Right lobe of liver (tissue), 6 donors: Measurements from ENCODE around the gene WNT3. TPM values are rescaled to one million over a fixed set of nuclear protein-coding genes. Genes with fewer than 3 reads are reported as not detected.
"Not testable (repeated sequence)": the region's sequence is repeated elsewhere in the genome, so short reads cannot be mapped to it uniquely, and the experiment has no call there.

Experiments used
- ATAC-seq, 4 donors: fragments of 200-7000 bp; cut with Tn5 transposase; one replicate each; pipeline ENCODE4 v1.9.1; 2020; ENCODE audit warnings: mild to moderate bottlenecking in 4 of 4, moderate library complexity in 4 of 4
- DNase-seq, 3 donors: peaks; one replicate each; pipeline ENCODE4 v3.0.0-alpha.2; 2020
- H3K27ac ChIP-seq, 3 donors: fragments of 200-600 bp; one replicate each; pipeline ENCODE4 v1.8.0; 2022
- H3K27me3 ChIP-seq, 2 donors: fragments of 200-600 bp; one replicate each; pipeline ENCODE4 v1.8.0; 2022
- H3K36me3 ChIP-seq, 4 donors: fragments of 200-600 bp; sonication (generic) in 1 of 4; one replicate each; pipeline versions ENCODE4 v1.5.1 to v1.8.0; 2017 to 2022; ENCODE audit warnings: control low read depth in 1 of 4
- H3K4me1 ChIP-seq, 4 donors: fragments of 200-600 bp; sonication (generic) in 1 of 4; one replicate each; pipeline versions ENCODE4 v1.5.1 to v1.8.0; 2017 to 2022; ENCODE audit warnings: control low read depth in 1 of 4
- H3K4me3 ChIP-seq, 3 donors: fragments of 200-600 bp; one replicate each; pipeline ENCODE4 v1.8.0; 2022
- H3K9me3 ChIP-seq, 4 donors: fragments of 200-600 bp; sonication (generic) in 1 of 4; one replicate each; pipeline versions ENCODE4 v1.5.1 to v1.8.0; 2017 to 2022; ENCODE audit warnings: control low read depth in 1 of 4
- POLR2A ChIP-seq: fragments of 450-650 bp; IDR thresholded peaks from one replicate; pipeline ENCODE4 v1.6.1; 2017; ENCODE audit warnings: antibody characterized with exemption, mild to moderate bottlenecking
- WGBS: methylation state at CpG from one replicate; pipeline ENCODE4 v1.1.6; 2018; ENCODE audit warnings: low coverage, low lambda C conversion rate; ENCODE audit not compliant: insufficient coverage; ENCODE audit errors: missing lambda C conversion rate; 5-methylcytosine and 5-hydroxymethylcytosine counted together
- intact Hi-C, 2 donors: fragments of 100-400 bp; cut with DNase I; formaldehyde crosslinking; loops; one replicate each; pipeline versions ENCODE4 v1.11.2 to v1.14.1; 2022
- total RNA-seq, 6 experiments: library from RNA; depleted of rRNA in 2 of 6; stranded (reverse); fragments of >200 nt in 2 of 6; fragmentation: NEBNext Ultra II Directional in 3 of 6; extraction: Animal tissue kit (Norgen Biotek cat#: 25700) in 3 of 6; gene quantifications; one replicate each; pipeline versions ENCODE4 v1.1.0 to v1.2.4, GENCODE V29; 2016 to 2023
- TF ChIP-seq, protein P1 (sequence below), 4 donors: fragments of 200-600 bp in 3 of 4; fragments of 450-650 bp in 1 of 4; IDR thresholded peaks; one replicate each; pipeline versions ENCODE4 v1.5.1 to v1.8.0; 2016 to 2022; ENCODE audit warnings: antibody characterized with exemption in 4 of 4, mild to moderate bottlenecking in 2 of 4
- donor health status: DM: no; HTN: yes; CAD: no.
- donor health status: DM: no; HTN: no; CAD: no.
- donor health status: DM: no; HTN: no; CAD: no.
- donor health status: DM: no; HTN: yes; CAD: no.
- donor health status: DM: no; HTN: yes; CAD: no.

WNT3 gene
- total RNA-seq, 6 experiments from 2014 or later: 1.0 to 5.0 (median 4.0) TPM

GRCh38 chr17:46841561-46842379, 23.3 kb upstream of the WNT3 start:
- Histone ChIP-seq H3K4me3 (no peak overlapping the region), H3K27me3 (no peaks in the 10 kb centered on the region), H3K36me3 (no peaks in the 10 kb centered on the region), H3K27ac (no peak overlapping the region), H3K9me3 (no peaks in the 10 kb centered on the region), H3K4me1 (no peaks in the 10 kb centered on the region)
- no peak for TF ChIP-seq POLR2A
- TF ChIP-seq, protein P1, sequence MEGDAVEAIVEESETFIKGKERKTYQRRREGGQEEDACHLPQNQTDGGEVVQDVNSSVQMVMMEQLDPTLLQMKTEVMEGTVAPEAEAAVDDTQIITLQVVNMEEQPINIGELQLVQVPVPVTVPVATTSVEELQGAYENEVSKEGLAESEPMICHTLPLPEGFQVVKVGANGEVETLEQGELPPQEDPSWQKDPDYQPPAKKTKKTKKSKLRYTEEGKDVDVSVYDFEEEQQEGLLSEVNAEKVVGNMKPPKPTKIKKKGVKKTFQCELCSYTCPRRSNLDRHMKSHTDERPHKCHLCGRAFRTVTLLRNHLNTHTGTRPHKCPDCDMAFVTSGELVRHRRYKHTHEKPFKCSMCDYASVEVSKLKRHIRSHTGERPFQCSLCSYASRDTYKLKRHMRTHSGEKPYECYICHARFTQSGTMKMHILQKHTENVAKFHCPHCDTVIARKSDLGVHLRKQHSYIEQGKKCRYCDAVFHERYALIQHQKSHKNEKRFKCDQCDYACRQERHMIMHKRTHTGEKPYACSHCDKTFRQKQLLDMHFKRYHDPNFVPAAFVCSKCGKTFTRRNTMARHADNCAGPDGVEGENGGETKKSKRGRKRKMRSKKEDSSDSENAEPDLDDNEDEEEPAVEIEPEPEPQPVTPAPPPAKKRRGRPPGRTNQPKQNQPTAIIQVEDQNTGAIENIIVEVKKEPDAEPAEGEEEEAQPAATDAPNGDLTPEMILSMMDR (IDR thresholded peaks at IDR 0.05): peak; percentile 81 to 92 (median 82)
- no peak for DNase-seq
- ATAC-seq: peak; percentile 71 to 83 (median 81)
- intact Hi-C loops: loop anchor here (10.0 kb wide), 1 partner anchor 103 kb away; no protein-coding TSS in a partner anchor
- 25% methylated on average over 16 of the region's 43 CpGs for WGBS

GRCh38 chr17:46840596-46840995, 22.1 kb upstream of the WNT3 start:
- not testable (repeated sequence) for ATAC-seq
- WGBS: 18% methylated on average over 3 of the region's 3 CpGs
- intact Hi-C loops: loop anchor here (10.0 kb wide), 1 partner anchor 104 kb away; no protein-coding TSS in a partner anchor

DNA sequence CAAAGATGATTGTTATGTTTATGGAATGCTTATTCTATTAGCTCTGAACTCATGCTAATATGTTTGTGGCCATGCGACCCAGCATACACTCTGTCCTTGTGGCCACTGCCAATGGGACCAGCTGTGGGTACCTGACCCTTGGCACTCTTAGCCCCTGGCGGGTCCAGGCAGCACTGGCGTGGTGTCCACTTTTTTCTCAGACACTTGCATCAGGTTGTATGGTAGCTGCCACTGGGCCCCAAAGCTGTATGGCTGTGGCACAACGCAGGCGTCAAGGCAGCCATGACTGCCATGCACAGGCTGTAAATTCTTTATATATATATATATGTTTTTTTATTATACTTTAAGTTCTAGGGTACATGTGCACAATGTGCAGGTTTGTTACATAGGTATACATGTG, 20.7 kb upstream of the WNT3 start:
- H3K4me3 ChIP-seq: no peak overlapping the region
- H3K27ac ChIP-seq: no peak overlapping the region
- H3K27me3 ChIP-seq: no peaks in the 10 kb centered on the region
- H3K9me3 ChIP-seq: no peaks in the 10 kb centered on the region
- TF ChIP-seq, protein P1 (IDR thresholded peaks at IDR 0.05): no peak
- no peak for TF ChIP-seq POLR2A
- intact Hi-C loops: no loop called here
- DNase-seq (no peak), ATAC-seq (no peak)
- WGBS: 67% methylated on average over 2 of the region's 5 CpGs
- H3K36me3 ChIP-seq: no peaks in the 10 kb centered on the region
- peaks cover 0 to 3% (median 0%) of the 10 kb centered on the region in 4 donors for H3K4me1 ChIP-seq

More at GRCh38 chr17:46840596-46840995, 22.1 kb upstream of the WNT3 start:
- H3K4me1 ChIP-seq, H3K27ac ChIP-seq, DNase-seq, H3K36me3 ChIP-seq, H3K4me3 ChIP-seq, H3K9me3 ChIP-seq, H3K27me3 ChIP-seq: not testable (repeated sequence)

- H3K27ac ChIP-seq: no peak overlapping the region
- TF ChIP-seq POLR2A: no peak
- TF ChIP-seq, protein P1 (IDR thresholded peaks at IDR 0.05): no peak
- no peak overlapping the region for H3K4me3 ChIP-seq
- intact Hi-C loops: no loop called here
- no peaks in the 10 kb centered on the region for H3K36me3 ChIP-seq
- H3K4me1 ChIP-seq: peaks cover 0 to 3% (median 0%) of the 10 kb centered on the region in 4 donors
- no peaks in the 10 kb centered on the region for H3K9me3 ChIP-seq
- 46% methylated on average over 4 of the region's 4 CpGs for WGBS
- DNase-seq (no peak), ATAC-seq (no peak)
- H3K27me3 ChIP-seq: no peaks in the 10 kb centered on the region
Observed at GRCh38 chr17:46837521-46837920, 19.0 kb upstream of the WNT3 start.

GRCh38 chr17:46836500-46836899, 18.0 kb upstream of the WNT3 start:
- H3K27ac ChIP-seq: no peak overlapping the region
- WGBS: 25% methylated on average over 2 of the region's 2 CpGs
- H3K4me1 ChIP-seq: peaks cover 0 to 3% (median 0%) of the 10 kb centered on the region in 4 donors
- H3K27me3 ChIP-seq: no peaks in the 10 kb centered on the region
- no peak overlapping the region for H3K4me3 ChIP-seq
- ATAC-seq (peak; percentile 44 to 77 (median 63)), DNase-seq (peak; percentile 56 to 76 (median 60))
- no peaks in the 10 kb centered on the region for H3K9me3 ChIP-seq
- intact Hi-C loops: no loop called here
- no peak for TF ChIP-seq POLR2A
- TF ChIP-seq, protein P1 (IDR thresholded peaks at IDR 0.05): no peak
- no peaks in the 10 kb centered on the region for H3K36me3 ChIP-seq
